ENCODE results near the gene PTCH1.

Gene PTCH1

DNA sequence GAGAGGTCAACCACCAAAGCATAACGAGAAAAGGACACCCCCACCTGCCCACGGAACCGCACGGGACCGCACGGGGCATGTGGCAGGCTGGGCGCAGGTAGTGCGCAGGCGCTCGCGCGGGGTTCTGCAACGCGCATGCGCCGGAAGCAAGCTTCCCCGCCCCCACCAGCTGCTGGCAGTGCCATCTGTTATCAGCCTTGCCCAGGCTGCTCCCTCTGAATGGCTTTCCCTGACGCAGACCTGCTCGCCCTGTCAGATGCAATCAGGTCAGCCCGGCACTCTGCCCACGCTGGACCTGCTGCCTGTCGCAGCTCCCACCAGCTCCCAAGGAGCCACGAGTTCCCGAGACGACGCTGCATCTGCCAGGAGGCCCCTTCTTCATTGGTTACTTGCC, 22.8 kb downstream of the PTCH1 start:
- TF ChIP-seq POLR2AphosphoS5 (IDR thresholded peaks at IDR 0.05; ENCODE audit: low read depth) (no peak), GABPA (IDR thresholded peaks at IDR 0.05; ENCODE audit: low read depth) (no peak), SPI1 (IDR thresholded peaks at IDR 0.05; ENCODE audit: borderline replicate concordance, low read depth) (no peak)
- TF ChIP-seq, protein P1, sequence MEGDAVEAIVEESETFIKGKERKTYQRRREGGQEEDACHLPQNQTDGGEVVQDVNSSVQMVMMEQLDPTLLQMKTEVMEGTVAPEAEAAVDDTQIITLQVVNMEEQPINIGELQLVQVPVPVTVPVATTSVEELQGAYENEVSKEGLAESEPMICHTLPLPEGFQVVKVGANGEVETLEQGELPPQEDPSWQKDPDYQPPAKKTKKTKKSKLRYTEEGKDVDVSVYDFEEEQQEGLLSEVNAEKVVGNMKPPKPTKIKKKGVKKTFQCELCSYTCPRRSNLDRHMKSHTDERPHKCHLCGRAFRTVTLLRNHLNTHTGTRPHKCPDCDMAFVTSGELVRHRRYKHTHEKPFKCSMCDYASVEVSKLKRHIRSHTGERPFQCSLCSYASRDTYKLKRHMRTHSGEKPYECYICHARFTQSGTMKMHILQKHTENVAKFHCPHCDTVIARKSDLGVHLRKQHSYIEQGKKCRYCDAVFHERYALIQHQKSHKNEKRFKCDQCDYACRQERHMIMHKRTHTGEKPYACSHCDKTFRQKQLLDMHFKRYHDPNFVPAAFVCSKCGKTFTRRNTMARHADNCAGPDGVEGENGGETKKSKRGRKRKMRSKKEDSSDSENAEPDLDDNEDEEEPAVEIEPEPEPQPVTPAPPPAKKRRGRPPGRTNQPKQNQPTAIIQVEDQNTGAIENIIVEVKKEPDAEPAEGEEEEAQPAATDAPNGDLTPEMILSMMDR (IDR thresholded peaks at IDR 0.05; ENCODE audit: insufficient read depth, low read length) = no peak
- TF ChIP-seq, protein P2, sequence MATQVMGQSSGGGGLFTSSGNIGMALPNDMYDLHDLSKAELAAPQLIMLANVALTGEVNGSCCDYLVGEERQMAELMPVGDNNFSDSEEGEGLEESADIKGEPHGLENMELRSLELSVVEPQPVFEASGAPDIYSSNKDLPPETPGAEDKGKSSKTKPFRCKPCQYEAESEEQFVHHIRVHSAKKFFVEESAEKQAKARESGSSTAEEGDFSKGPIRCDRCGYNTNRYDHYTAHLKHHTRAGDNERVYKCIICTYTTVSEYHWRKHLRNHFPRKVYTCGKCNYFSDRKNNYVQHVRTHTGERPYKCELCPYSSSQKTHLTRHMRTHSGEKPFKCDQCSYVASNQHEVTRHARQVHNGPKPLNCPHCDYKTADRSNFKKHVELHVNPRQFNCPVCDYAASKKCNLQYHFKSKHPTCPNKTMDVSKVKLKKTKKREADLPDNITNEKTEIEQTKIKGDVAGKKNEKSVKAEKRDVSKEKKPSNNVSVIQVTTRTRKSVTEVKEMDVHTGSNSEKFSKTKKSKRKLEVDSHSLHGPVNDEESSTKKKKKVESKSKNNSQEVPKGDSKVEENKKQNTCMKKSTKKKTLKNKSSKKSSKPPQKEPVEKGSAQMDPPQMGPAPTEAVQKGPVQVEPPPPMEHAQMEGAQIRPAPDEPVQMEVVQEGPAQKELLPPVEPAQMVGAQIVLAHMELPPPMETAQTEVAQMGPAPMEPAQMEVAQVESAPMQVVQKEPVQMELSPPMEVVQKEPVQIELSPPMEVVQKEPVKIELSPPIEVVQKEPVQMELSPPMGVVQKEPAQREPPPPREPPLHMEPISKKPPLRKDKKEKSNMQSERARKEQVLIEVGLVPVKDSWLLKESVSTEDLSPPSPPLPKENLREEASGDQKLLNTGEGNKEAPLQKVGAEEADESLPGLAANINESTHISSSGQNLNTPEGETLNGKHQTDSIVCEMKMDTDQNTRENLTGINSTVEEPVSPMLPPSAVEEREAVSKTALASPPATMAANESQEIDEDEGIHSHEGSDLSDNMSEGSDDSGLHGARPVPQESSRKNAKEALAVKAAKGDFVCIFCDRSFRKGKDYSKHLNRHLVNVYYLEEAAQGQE (IDR thresholded peaks at IDR 0.05; ENCODE audit: insufficient replicate concordance, low read depth) = no peak
- no peak overlapping the region for H3K27ac ChIP-seq (replicated peaks)
- H3K4me3 ChIP-seq (replicated peaks; ENCODE audit: insufficient read depth, low read length) = no peak overlapping the region
- peaks cover 5% of the 10 kb centered on the region for H3K27me3 ChIP-seq (ENCODE audit: insufficient read depth, poor library complexity, severe bottlenecking)
- no peak for DNase-seq (ENCODE audit: low read depth in 1 of 2, low spot score in 1 of 2)

DNA sequence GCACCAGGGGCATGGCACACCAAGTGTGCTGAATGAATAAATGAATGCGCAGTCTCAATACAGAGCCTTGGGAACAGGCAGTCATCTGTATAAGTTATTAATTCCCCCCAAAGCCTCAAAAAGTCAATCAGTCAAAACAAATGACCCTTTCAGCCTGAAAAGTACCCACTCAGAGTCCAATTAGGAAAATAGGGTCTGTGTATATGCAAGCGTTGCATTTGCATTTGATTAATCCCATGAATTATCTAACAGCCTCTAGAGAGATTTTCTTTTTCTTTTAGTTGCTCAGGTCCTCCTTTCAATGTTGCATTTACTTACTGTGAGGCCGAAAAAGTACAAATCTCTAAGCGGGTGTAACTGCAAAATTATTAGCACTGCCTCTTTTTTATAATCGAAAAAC, 23.4 kb downstream of the PTCH1 start:
- Histone ChIP-seq H3K4me3 (replicated peaks; ENCODE audit: insufficient read depth, low read length) (no peak overlapping the region), H3K27me3 (ENCODE audit: insufficient read depth, poor library complexity, severe bottlenecking) (peaks cover 5% of the 10 kb centered on the region), H3K27ac (replicated peaks) (no peak overlapping the region)
- DNase-seq (ENCODE audit: low read depth in 1 of 2, low spot score in 1 of 2) = no peak
- TF ChIP-seq SPI1 (IDR thresholded peaks at IDR 0.05; ENCODE audit: borderline replicate concordance, low read depth) (no peak), GABPA (IDR thresholded peaks at IDR 0.05; ENCODE audit: low read depth) (no peak)
- TF ChIP-seq, protein P2 (IDR thresholded peaks at IDR 0.05; ENCODE audit: insufficient replicate concordance, low read depth) = no peak

DNA sequence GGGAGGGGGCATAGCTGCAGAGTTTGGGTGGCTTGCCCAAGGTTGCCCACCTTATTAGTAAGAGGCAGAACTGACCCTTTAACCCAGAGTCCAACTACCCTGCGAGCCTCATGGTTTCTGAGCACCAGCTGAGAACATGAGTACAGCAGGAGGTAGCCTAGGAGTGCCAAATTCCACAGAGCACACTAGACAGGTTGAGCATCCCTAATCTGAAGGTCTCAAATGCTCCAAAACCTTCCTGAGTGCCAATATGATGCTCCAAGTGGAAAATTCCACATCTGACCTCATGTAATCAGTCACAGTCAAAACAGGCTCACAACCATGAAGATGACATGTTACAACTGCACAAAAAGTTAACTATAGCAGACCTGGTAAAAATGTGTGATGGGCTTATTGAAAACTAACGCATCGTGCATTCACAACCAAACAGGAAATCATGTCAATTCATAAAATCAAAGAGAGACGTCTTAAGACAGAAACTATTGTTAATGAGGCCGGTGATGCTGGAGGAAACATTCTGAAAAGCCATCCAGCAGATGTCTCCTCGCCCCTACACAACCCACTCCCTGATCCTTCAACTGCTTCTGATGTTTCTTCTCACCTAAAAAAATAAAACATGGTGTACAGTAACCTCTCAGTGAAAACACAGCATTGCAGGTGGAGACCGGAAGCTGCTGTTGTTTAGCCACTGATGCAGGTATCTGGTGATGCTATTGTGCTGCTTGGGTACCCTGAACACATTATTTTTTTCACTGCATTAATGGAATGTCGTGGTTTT, 25.0 kb downstream of the PTCH1 start:
- H3K27me3 ChIP-seq (ENCODE audit: insufficient read depth, poor library complexity, severe bottlenecking) = peaks cover 1% of the 10 kb centered on the region
- no peak overlapping the region for H3K4me3 ChIP-seq (replicated peaks; ENCODE audit: insufficient read depth, low read length)
- no peak for DNase-seq (ENCODE audit: low read depth in 1 of 2, low spot score in 1 of 2)
- TF ChIP-seq, protein P1 (IDR thresholded peaks at IDR 0.05; ENCODE audit: insufficient read depth, low read length) = no peak
- TF ChIP-seq GABPA (IDR thresholded peaks at IDR 0.05; ENCODE audit: low read depth) (no peak), POLR2AphosphoS5 (IDR thresholded peaks at IDR 0.05; ENCODE audit: low read depth) (no peak), SPI1 (IDR thresholded peaks at IDR 0.05; ENCODE audit: borderline replicate concordance, low read depth) (no peak)
- no peak overlapping the region for H3K27ac ChIP-seq (replicated peaks)

DNA sequence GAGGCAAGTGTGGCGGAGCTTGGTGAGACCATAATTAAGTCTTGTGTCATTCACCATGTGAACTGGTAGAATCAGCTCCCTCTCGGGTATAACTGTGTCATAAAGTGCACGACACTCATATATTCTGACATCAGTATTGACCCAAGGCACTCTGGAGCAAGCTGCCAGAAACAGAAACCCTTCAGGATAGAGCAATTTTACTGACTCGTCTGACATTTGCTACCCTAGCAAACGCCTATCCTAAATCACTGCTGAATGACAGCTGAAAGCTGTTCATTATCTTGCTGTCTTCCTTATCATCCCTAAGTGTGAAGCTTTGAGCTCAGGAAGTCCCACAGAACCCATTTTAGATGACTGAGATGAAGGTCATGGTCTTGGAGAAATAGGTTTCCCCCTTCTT, 27.8 kb downstream of the PTCH1 start:
- no peaks in the 10 kb centered on the region for H3K27me3 ChIP-seq (ENCODE audit: insufficient read depth, poor library complexity, severe bottlenecking)
- H3K27ac ChIP-seq (replicated peaks) = no peak overlapping the region
- H3K4me3 ChIP-seq (replicated peaks; ENCODE audit: insufficient read depth, low read length) = no peak overlapping the region
- no peak for DNase-seq (ENCODE audit: low read depth in 1 of 2, low spot score in 1 of 2)
- TF ChIP-seq SPI1 (IDR thresholded peaks at IDR 0.05; ENCODE audit: borderline replicate concordance, low read depth) (no peak), GABPA (IDR thresholded peaks at IDR 0.05; ENCODE audit: low read depth) (no peak), POLR2AphosphoS5 (IDR thresholded peaks at IDR 0.05; ENCODE audit: low read depth) (no peak)
- TF ChIP-seq, protein P2 (IDR thresholded peaks at IDR 0.05; ENCODE audit: insufficient replicate concordance, low read depth) = no peak
- TF ChIP-seq, protein P1 (IDR thresholded peaks at IDR 0.05; ENCODE audit: insufficient read depth, low read length) = no peak
